H1 (cell line): Measurements from ENCODE around the gene ZFAND5. TPM values are rescaled to one million over a fixed set of nuclear protein-coding genes. Genes with fewer than 3 reads are reported as not detected.

Experiments
- POLR2AphosphoS5 ChIP-seq: IDR thresholded peaks from 2 replicates; pipeline ENCODE4 v1.6.1; 2011; ENCODE audit warnings: low read depth, low read length
- RFX5 ChIP-seq: IDR thresholded peaks from 2 replicates; pipeline ENCODE4 v1.6.1; 2011; ENCODE audit warnings: low read depth, low read length, improper control_type of control experiment, borderline replicate concordance
- polyA plus RNA-seq, 7 experiments: library from polyadenylated mRNA; depleted of rRNA in 3 of 7; stranded (reverse) in 5 of 7; unstranded in 2 of 7; fragments of >200 nt in 5 of 7; fragments of 200-250 nt in 2 of 7; gene quantifications; 1 replicate in 5 of 7; 2 replicates in 1 of 7; 4 replicates in 1 of 7; pipeline versions ENCODE4 v1.2.1 to v1.2.3, GENCODE V29; 2011 to 2013; ENCODE audit warnings: missing spikeins in 2 of 7, mixed read lengths in 2 of 7
- total RNA-seq: library from RNA; stranded (reverse); fragmentation: NEBNext Ultra II Directional; extraction: Animal tissue kit (Norgen Biotek cat#: 25700); gene quantifications from 2 replicates; pipeline ENCODE4 v1.2.1, GENCODE V29; 2021

Gene ZFAND5
- total and polyA plus RNA-seq, 2 of the 8 experiments (the other 6 are each of a cell fraction or from before 2014, with no cell fraction given) = 76.7 to 225 TPM

- TF ChIP-seq POLR2AphosphoS5 = no peak
- no peak for TF ChIP-seq RFX5
Measured at GRCh38 chr9:72356041-72356582, 8.9 kb downstream of the ZFAND5 start (continued).
